Ascending aorta (tissue), 2 donors: Measurements from ENCODE around the gene PDE4B. TPM values are rescaled to one million over a fixed set of nuclear protein-coding genes. Genes with fewer than 3 reads are reported as not detected.

Source experiments
- DNase-seq, 2 donors: peaks; one replicate each; pipeline ENCODE4 v3.0.0-alpha.2; 2019; ENCODE audit warnings: low spot score in 2 of 2
- H3K27ac ChIP-seq, 2 donors: fragments of 200-600 bp; sonication (generic); one replicate each; pipeline ENCODE4 v1.5.1; 2016 to 2017; ENCODE audit warnings: mild to moderate bottlenecking in 1 of 2
- H3K27me3 ChIP-seq: fragments of 200-600 bp; sonication (generic); one replicate; pipeline ENCODE4 v1.5.1; 2017
- H3K36me3 ChIP-seq, 2 donors: fragments of 200-600 bp; sonication (generic); one replicate each; pipeline ENCODE4 v1.5.1; 2016
- H3K4me1 ChIP-seq, 2 donors: fragments of 200-600 bp; sonication (generic); one replicate each; pipeline ENCODE4 v1.5.1; 2016 to 2017; ENCODE audit warnings: mild to moderate bottlenecking in 1 of 2
- H3K4me3 ChIP-seq, 2 donors: fragments of 200-600 bp; sonication (generic); one replicate each; pipeline ENCODE4 v1.5.1; 2016 to 2017; ENCODE audit warnings: mild to moderate bottlenecking in 1 of 2
- H3K9me3 ChIP-seq, 2 donors: fragments of 200-600 bp; sonication (generic); one replicate each; pipeline ENCODE4 v1.5.1; 2016
- intact Hi-C: fragments of 100-400 bp; cut with DNase I; formaldehyde crosslinking; loops from one replicate; pipeline ENCODE4 v1.15.1; 2023
- total RNA-seq: library from RNA; depleted of rRNA; stranded (reverse); fragments of >200 nt; gene quantifications from one replicate; pipeline ENCODE4 v1.1.0, GENCODE V29; 2016
- TF ChIP-seq, protein P1 (sequence below), 3 experiments: fragments of 200-600 bp in 2 of 3; fragments of 450-650 bp in 1 of 3; sonication (generic) in 2 of 3; IDR thresholded peaks; one replicate each; pipeline ENCODE4 v1.5.1; 2016 to 2019; ENCODE audit warnings: antibody characterized with exemption in 3 of 3, mild to moderate bottlenecking in 1 of 3, moderate library complexity in 1 of 3

PDE4B gene
- total RNA-seq, 1 donor from 2014 or later, result 4.5 TPM

DNA sequence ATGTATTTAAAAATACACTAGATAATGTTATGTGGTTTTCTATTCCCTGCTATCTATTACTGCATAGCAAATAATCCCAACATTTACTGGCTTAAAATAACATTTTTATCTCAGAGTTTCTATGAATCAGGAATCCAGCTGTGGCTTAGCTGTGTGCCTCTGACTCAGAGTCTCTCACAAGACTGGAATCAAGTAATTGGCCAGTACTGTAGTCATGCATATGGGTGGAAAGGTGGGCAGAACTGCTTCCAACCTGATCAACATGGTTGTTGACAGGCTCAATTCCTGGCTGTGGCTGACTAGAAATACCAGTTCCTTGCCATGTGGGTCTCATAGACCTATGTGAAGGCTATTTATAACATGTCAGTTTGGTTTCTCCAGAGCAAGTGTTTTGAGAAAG lies 131.8 kb downstream of the PDE4B start:
- H3K9me3 ChIP-seq, result no peaks in the 10 kb centered on the region

DNA sequence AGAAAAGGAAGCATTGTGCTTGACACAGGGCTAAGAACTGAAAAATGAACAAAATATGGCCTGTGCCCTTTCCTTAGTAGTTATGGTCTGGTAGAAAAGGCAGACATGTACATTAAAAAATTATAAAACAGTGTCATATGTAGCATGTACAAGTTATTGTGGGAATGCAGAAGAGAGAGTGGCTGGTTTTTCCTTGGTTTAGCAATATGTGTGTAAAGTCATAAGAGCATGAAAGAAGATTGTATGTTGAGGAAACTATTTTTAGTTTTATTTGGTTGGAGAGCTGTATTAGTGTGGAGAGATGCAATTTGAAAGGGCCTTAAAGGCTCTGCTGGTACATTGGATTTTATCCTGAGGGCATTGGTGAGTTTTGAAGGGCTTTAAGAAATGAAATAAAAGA lies 145.8 kb downstream of the PDE4B start:
- TF ChIP-seq, protein P1, sequence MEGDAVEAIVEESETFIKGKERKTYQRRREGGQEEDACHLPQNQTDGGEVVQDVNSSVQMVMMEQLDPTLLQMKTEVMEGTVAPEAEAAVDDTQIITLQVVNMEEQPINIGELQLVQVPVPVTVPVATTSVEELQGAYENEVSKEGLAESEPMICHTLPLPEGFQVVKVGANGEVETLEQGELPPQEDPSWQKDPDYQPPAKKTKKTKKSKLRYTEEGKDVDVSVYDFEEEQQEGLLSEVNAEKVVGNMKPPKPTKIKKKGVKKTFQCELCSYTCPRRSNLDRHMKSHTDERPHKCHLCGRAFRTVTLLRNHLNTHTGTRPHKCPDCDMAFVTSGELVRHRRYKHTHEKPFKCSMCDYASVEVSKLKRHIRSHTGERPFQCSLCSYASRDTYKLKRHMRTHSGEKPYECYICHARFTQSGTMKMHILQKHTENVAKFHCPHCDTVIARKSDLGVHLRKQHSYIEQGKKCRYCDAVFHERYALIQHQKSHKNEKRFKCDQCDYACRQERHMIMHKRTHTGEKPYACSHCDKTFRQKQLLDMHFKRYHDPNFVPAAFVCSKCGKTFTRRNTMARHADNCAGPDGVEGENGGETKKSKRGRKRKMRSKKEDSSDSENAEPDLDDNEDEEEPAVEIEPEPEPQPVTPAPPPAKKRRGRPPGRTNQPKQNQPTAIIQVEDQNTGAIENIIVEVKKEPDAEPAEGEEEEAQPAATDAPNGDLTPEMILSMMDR (IDR thresholded peaks at IDR 0.05), result no peak
- Histone ChIP-seq H3K27me3 (no peaks in the 10 kb centered on the region), H3K36me3 (no peaks in the 10 kb centered on the region), H3K4me3 (no peak overlapping the region), H3K27ac (no peak overlapping the region), H3K9me3 (peaks cover 0 to 4% of the 10 kb centered on the region in 2 donors), H3K4me1 (no peaks in the 10 kb centered on the region)
- intact Hi-C loops, result no loop called here
- DNase-seq, result no peak

More for the DNA sequence above, 131.8 kb downstream of the PDE4B start:
- TF ChIP-seq, protein P1 (IDR thresholded peaks at IDR 0.05), result no peak
- H3K27ac ChIP-seq, result no peak overlapping the region
- no peaks in the 10 kb centered on the region for H3K36me3 ChIP-seq
- no peak for DNase-seq
- no peak overlapping the region for H3K4me3 ChIP-seq
- no peaks in the 10 kb centered on the region for H3K27me3 ChIP-seq
- H3K4me1 ChIP-seq, result no peaks in the 10 kb centered on the region
- intact Hi-C loops, result no loop called here

DNA sequence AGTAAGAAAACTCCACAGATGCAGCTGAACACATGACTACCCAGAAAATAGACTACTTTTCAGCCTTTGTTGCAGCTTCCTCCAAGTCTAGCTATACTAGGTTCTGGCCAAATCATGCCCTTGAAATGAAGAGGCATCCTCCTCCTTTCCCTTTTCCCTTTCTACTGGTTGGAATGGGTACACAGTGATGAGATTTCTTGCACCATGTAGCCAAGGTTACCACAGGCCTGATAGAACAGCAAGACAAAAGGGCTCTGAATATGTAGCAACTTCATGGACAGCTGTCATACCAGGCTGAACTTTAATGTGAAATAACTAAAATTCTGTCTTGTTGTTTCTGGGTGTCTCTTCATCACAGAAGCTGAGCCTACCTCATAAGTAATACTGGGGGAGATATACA lies 146.5 kb downstream of the PDE4B start:
- peaks cover 0 to 4% of the 10 kb centered on the region in 2 donors for H3K9me3 ChIP-seq
- no peak for DNase-seq
- TF ChIP-seq, protein P1 (IDR thresholded peaks at IDR 0.05), result no peak
- no peak overlapping the region for H3K4me3 ChIP-seq
- H3K27me3 ChIP-seq, result no peaks in the 10 kb centered on the region
- H3K27ac ChIP-seq, result no peak overlapping the region
- intact Hi-C loops, result no loop called here
- no peaks in the 10 kb centered on the region for H3K4me1 ChIP-seq
- no peaks in the 10 kb centered on the region for H3K36me3 ChIP-seq

DNA sequence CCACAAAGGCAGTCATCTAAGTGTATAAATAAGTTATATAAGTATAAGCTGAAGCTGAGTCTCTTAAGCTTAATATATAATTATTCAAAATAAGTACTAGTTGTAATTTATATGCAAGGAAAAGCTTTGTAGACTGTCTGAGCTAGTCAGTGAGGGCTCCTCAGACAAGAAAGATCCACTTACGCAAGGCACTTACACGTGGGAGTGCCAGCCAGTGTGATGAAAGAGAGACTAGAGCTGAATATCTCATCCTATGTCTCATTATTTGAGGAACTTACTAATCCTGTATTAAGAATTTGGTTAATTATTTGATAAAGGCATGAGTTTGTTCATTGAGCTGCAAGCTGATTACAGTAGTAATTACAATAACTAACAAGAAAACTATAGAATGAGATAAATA lies 146.9 kb downstream of the PDE4B start:
- no peak overlapping the region for H3K4me3 ChIP-seq
- no peaks in the 10 kb centered on the region for H3K27me3 ChIP-seq
- no peak for DNase-seq
- TF ChIP-seq, protein P1 (IDR thresholded peaks at IDR 0.05), result no peak
- no peaks in the 10 kb centered on the region for H3K36me3 ChIP-seq
- intact Hi-C loops, result no loop called here
- no peak overlapping the region for H3K27ac ChIP-seq
- no peaks in the 10 kb centered on the region for H3K4me1 ChIP-seq
- H3K9me3 ChIP-seq, result peaks cover 0 to 4% of the 10 kb centered on the region in 2 donors

DNA sequence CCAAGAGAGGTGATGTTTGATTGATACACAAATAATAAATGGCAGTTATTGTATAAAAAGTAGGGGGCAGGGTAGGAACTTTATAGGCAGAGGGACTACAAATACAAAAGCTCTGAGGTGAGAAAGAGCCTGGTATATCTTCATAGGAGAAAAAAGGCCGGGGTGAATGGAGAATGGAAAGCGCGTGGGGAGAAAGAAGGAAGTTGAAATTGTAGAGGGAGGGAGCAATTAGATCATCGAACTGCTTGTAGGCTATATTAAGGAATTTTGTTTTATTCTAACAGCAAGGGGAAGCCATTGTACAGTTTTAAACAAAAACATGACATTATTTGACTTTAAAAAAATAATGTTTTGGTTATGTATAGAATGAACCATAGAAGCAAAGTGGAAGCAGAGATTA lies 147.4 kb downstream of the PDE4B start:
- Histone ChIP-seq H3K36me3 (no peaks in the 10 kb centered on the region), H3K4me3 (no peak overlapping the region), H3K27ac (no peak overlapping the region), H3K9me3 (peaks cover 0 to 4% of the 10 kb centered on the region in 2 donors), H3K27me3 (no peaks in the 10 kb centered on the region), H3K4me1 (no peaks in the 10 kb centered on the region)
- TF ChIP-seq, protein P1 (IDR thresholded peaks at IDR 0.05), result no peak
- no peak for DNase-seq
- intact Hi-C loops, result no loop called here

DNA sequence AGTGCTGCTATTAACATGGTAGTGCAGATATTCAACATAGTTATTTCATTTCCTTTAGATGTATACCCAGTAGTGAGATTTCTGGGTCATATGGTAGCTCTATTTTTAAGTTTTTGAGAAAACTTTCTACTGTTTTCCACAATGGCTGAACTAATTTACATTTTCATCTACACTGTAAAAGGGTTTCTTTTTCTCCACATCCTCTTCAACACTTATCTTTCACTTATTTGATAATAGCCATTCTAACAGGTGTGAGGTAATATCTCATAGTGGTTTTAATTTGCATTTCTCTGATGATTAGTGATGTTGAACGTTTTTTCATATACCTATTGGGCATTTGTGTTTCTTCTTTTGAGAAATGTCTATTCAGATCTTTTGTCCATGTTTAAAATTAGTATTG lies 149.8 kb downstream of the PDE4B start:
- H3K27ac ChIP-seq, result no peak overlapping the region
- intact Hi-C loops, result no loop called here

More for the DNA sequence above, 149.8 kb downstream of the PDE4B start:
- TF ChIP-seq, protein P1 (IDR thresholded peaks at IDR 0.05), result no peak
- Histone ChIP-seq H3K27me3 (no peaks in the 10 kb centered on the region), H3K4me3 (no peak overlapping the region), H3K9me3 (peaks cover 0 to 4% of the 10 kb centered on the region in 2 donors), H3K4me1 (no peaks in the 10 kb centered on the region), H3K36me3 (no peaks in the 10 kb centered on the region)
- no peak for DNase-seq
